ENCODE results near the gene ATP6AP2. TPM values are rescaled to one million over a fixed set of nuclear protein-coding genes. Genes with fewer than 3 reads are reported as not detected.

Gene ATP6AP2
- polyA plus RNA-seq, 1 of the 3 experiments (the other 2 are of a cell fraction): 160 TPM

GRCh38 chrX:40615976-40616375 lies 35.2 kb downstream of the ATP6AP2 start (continued):
- TF ChIP-seq ZBTB33 (IDR thresholded peaks at IDR 0.05; ENCODE audit: borderline replicate concordance, low read depth) (no peak), USF1 (IDR thresholded peaks at IDR 0.05; ENCODE audit: borderline replicate concordance, low read depth) (no peak), TAF1 (IDR thresholded peaks at IDR 0.05; ENCODE audit: borderline replicate concordance, low read depth, low read length) (no peak), ELF1 (IDR thresholded peaks at IDR 0.05) (no peak)

GRCh38 chrX:40617566-40617965 lies 36.8 kb downstream of the ATP6AP2 start:
- peaks cover 10% of the 10 kb centered on the region for H3F3A ChIP-seq (replicated peaks; ENCODE audit: insufficient read depth)
- ChIA-PET POLR2A (no interaction called here), CTCF (interaction anchor here (1.0 to 2.2 kb wide), 3 partner anchors 34 to 636 kb away, joined by 3 to 6 read pairs (median 5); no protein-coding TSS in a partner anchor)
- no peak for DNase-seq
- WGBS (ENCODE audit: low lambda C conversion rate): 66% methylated on average over 7 of the region's 7 CpGs
- H3K9me3 ChIP-seq: no peaks in the 10 kb centered on the region
- H3K4me1 ChIP-seq (ENCODE audit: control insufficient read depth in 1 of 2, insufficient read depth in 2 of 2, low read depth in 1 of 2, low read length in 1 of 2): no peaks in the 10 kb centered on the region
- no peaks in the 10 kb centered on the region for H4K20me1 ChIP-seq (ENCODE audit: insufficient read depth)
- H3K9ac ChIP-seq: no peak overlapping the region
- no peaks in the 10 kb centered on the region for H3K9me2 ChIP-seq
- no peaks in the 10 kb centered on the region for H3K36me3 ChIP-seq (replicated peaks in 1 of 2; ENCODE audit: control insufficient read depth in 1 of 2, insufficient read depth in 2 of 2, low read length in 1 of 2)
- no peaks in the 10 kb centered on the region for H3K79me2 ChIP-seq (ENCODE audit: insufficient read depth)
- H3K4me2 ChIP-seq: no peak overlapping the region
- no peak overlapping the region for H2AFZ ChIP-seq (ENCODE audit: low read depth)
- H3K4me3 ChIP-seq (ENCODE audit: low read depth in 2 of 2, low read length in 1 of 2): no peak overlapping the region
- H3K27ac ChIP-seq (ENCODE audit: low read depth in 2 of 2, low read length in 1 of 2): no peak overlapping the region
- TF ChIP-seq RXRA (IDR thresholded peaks at IDR 0.05; ENCODE audit: borderline replicate concordance, low read depth): no peak
- peaks cover 3% of the 10 kb centered on the region; the same call in 1 of the 2 replicates for H3K27me3 ChIP-seq (ENCODE audit: insufficient read depth)

GRCh38 chrX:40622479-40623138 lies 41.8 kb downstream of the ATP6AP2 start:
- Histone ChIP-seq H3F3A (replicated peaks; ENCODE audit: insufficient read depth) (no peaks in the 10 kb centered on the region), H2AFZ (ENCODE audit: low read depth) (no peak overlapping the region), H3K9me2 (no peaks in the 10 kb centered on the region), H3K9ac (no peak overlapping the region), H3K27me3 (ENCODE audit: insufficient read depth) (peaks cover 3% of the 10 kb centered on the region; the same call in 1 of the 2 replicates), H3K4me3 (ENCODE audit: low read depth in 2 of 2, low read length in 1 of 2) (no peak overlapping the region), H3K4me2 (no peak overlapping the region), H3K4me1 (ENCODE audit: control insufficient read depth in 1 of 2, insufficient read depth in 2 of 2, low read depth in 1 of 2, low read length in 1 of 2) (no peaks in the 10 kb centered on the region), H3K36me3 (replicated peaks in 1 of 2; ENCODE audit: control insufficient read depth in 1 of 2, insufficient read depth in 2 of 2, low read length in 1 of 2) (peaks cover 4 to 5% of the 10 kb centered on the region in 2 experiments), H3K9me3 (no peaks in the 10 kb centered on the region), H3K27ac (ENCODE audit: low read depth in 2 of 2, low read length in 1 of 2) (no peak overlapping the region), H3K79me2 (ENCODE audit: insufficient read depth) (no peaks in the 10 kb centered on the region), H4K20me1 (ENCODE audit: insufficient read depth) (no peaks in the 10 kb centered on the region)
- POLR2A ChIA-PET: no interaction called here
- TF ChIP-seq MXI1 (IDR thresholded peaks at IDR 0.05; ENCODE audit: low read depth, low read length): no peak
- TF ChIP-seq ZBTB33 (IDR thresholded peaks at IDR 0.05; ENCODE audit: borderline replicate concordance, low read depth): no peak
- TF ChIP-seq NFIC (IDR thresholded peaks at IDR 0.05; ENCODE audit: borderline replicate concordance): no peak
- no peak for TF ChIP-seq JUND (IDR thresholded peaks at IDR 0.05)
- DNase-seq: no peak
- 54% methylated on average over 12 of the region's 18 CpGs for WGBS (ENCODE audit: low lambda C conversion rate)
- CTCF ChIA-PET: no interaction called here
